GM12878 (cell line): ENCODE results near the gene OPRM1. TPM values are rescaled to one million over a fixed set of nuclear protein-coding genes. Genes with fewer than 3 reads are reported as not detected.

Experiments used
- ATAC-seq: fragments of 200-7000 bp; cut with Tn5 transposase; 3 replicates; pipeline ENCODE4 v1.9.1; 2020; ENCODE audit warnings: mild to moderate bottlenecking, moderate library complexity
- BruUV-seq: library from RNA; stranded (reverse); fragments of 400-500 nt; replicated peaks from 2 replicates; lab custom pipeline; 2021; lab: Mats Ljungman, UMichigan
- CTCF ChIA-PET: fragments of 300-600 bp; sonication (Branson Sonifier 250); formaldehyde crosslinking; extraction: SDS; loops from one replicate; lab custom pipeline; 2021; ENCODE audit warnings: inconsistent platforms; lab: Yijun Ruan, JAX
- POLR2A ChIA-PET: fragments of 350-600 bp; formaldehyde crosslinking; extraction: SDS; loops from one replicate; lab custom pipeline; 2021; ENCODE audit warnings: inconsistent platforms; lab: Charles Lee
- RAD21 ChIA-PET: fragments of 300-600 bp; sonication (Branson Sonifier 250); formaldehyde crosslinking; loops from one replicate; lab custom pipeline; 2023; ENCODE audit warnings: antibody characterized with exemption; ENCODE audit not compliant: unreplicated experiment; lab: Charles Lee
- SMC1A ChIA-PET: fragments of 300-600 bp; sonication (Branson Sonifier 250); formaldehyde crosslinking; loops from one replicate; lab custom pipeline; 2023; ENCODE audit not compliant: unreplicated experiment, uncharacterized antibody; lab: Charles Lee
- DNase-seq: peaks from one replicate; pipeline ENCODE4 v3.0.0-alpha.2; 2011; ENCODE audit warnings: low read depth, low spot score
- FAIRE-seq: peaks from 3 replicates; lab custom pipeline; 2011; peaks lifted over from hg19 to GRCh38; lab: Jason Lieb, UNC
- H2AFZ ChIP-seq: 2 replicates; pipeline ENCODE4 v1.6.0; 2011; ENCODE audit warnings: low read depth, low read length, control low read depth; ENCODE audit not compliant: control insufficient read depth
- H3K27ac ChIP-seq: 2 replicates; pipeline ENCODE4 v1.5.1; 2011; ENCODE audit warnings: control low read depth; ENCODE audit not compliant: control insufficient read depth, insufficient read depth
- H3K27me3 ChIP-seq, 2 experiments: replicated peaks in 1 of 2; 2 replicates each; pipeline versions ENCODE4 v1.6.0 to v1.6.1; 2011; ENCODE audit warnings: low read length in 1 of 2; ENCODE audit not compliant: control insufficient read depth in 2 of 2, insufficient read depth in 2 of 2
- H3K36me3 ChIP-seq, 2 experiments: 2 replicates each; pipeline ENCODE4 v1.5.1; 2011; ENCODE audit warnings: low read length in 1 of 2; ENCODE audit not compliant: control insufficient read depth in 2 of 2, insufficient read depth in 2 of 2
- H3K4me1 ChIP-seq: 2 replicates; pipeline ENCODE4 v1.6.1; 2011; ENCODE audit warnings: mild to moderate bottlenecking, low read length, moderate library complexity, mixed read lengths; ENCODE audit not compliant: control insufficient read depth, insufficient read depth
- H3K4me2 ChIP-seq: 2 replicates; pipeline ENCODE4 v1.6.0; 2011; ENCODE audit warnings: control low read depth; ENCODE audit not compliant: control insufficient read depth, insufficient read depth
- H3K4me3 ChIP-seq: fragments of 200-600 bp; sonication (generic); 2 replicates; pipeline ENCODE4 v1.5.1; 2016
- H3K79me2 ChIP-seq: 2 replicates; pipeline ENCODE4 v1.6.0; 2011; ENCODE audit warnings: low read length; ENCODE audit not compliant: control insufficient read depth, insufficient read depth
- H3K9ac ChIP-seq: 2 replicates; pipeline ENCODE4 v1.8.0; 2011; ENCODE audit warnings: low read length, control low read depth, mixed read lengths; ENCODE audit not compliant: control insufficient read depth, insufficient read depth
- H3K9me3 ChIP-seq: replicated peaks from 3 replicates; pipeline ENCODE4 v1.5.1; 2011; ENCODE audit warnings: mild to moderate bottlenecking, low read length; ENCODE audit not compliant: control insufficient read depth, insufficient read depth
- H4K20me1 ChIP-seq: 2 replicates; pipeline ENCODE4 v1.6.0; 2011; ENCODE audit not compliant: control insufficient read depth, insufficient read depth
- CBFB ChIP-seq: IDR thresholded peaks from 2 replicates; pipeline ENCODE4 v1.6.1; 2016; ENCODE audit warnings: antibody characterized with exemption, low read depth
- HSF1 ChIP-seq: fragments of 150-350 bp; IDR thresholded peaks from 2 replicates; pipeline ENCODE4 v1.6.1; 2014; ENCODE audit warnings: mild to moderate bottlenecking, low read depth, low read length
- NR2C1 ChIP-seq: fragments of 450-650 bp; IDR thresholded peaks from 2 replicates; pipeline ENCODE4 v1.6.1; 2017; ENCODE audit warnings: antibody characterized with exemption, mild to moderate bottlenecking, moderate library complexity
- PML ChIP-seq: IDR thresholded peaks from 2 replicates; pipeline ENCODE4 v1.6.1; 2012; ENCODE audit warnings: low read length, inconsistent platforms
- RAD21 ChIP-seq: IDR thresholded peaks from 2 replicates; pipeline ENCODE4 v1.6.1; 2011; ENCODE audit warnings: mild to moderate bottlenecking, low read depth, low read length, moderate library complexity; ENCODE audit not compliant: insufficient read depth
- RCOR1 ChIP-seq: conservative IDR thresholded peaks from 2 replicates; pipeline ENCODE4 v1.6.1; 2012; ENCODE audit warnings: low read depth, low read length, improper control_type of control experiment
- SIN3A ChIP-seq: IDR thresholded peaks from 2 replicates; pipeline ENCODE4 v1.6.1; 2012; ENCODE audit warnings: low read depth, low read length, improper control_type of control experiment
- SMC3 ChIP-seq: IDR thresholded peaks from 2 replicates; pipeline ENCODE4 v1.6.1; 2011; ENCODE audit warnings: low read length, improper control_type of control experiment, borderline replicate concordance
- STAT1 ChIP-seq: fragments of 450-650 bp; conservative IDR thresholded peaks from 2 replicates; pipeline ENCODE4 v1.6.1; 2014; ENCODE audit warnings: antibody characterized with exemption, mild to moderate bottlenecking
- WGBS: methylation state at CpG from one replicate; pipeline ENCODE4 v1.1.6; 2016; ENCODE audit warnings: low lambda C conversion rate; ENCODE audit not compliant: insufficient replicate concordance, insufficient coverage; ENCODE audit errors: missing lambda C conversion rate; 5-methylcytosine and 5-hydroxymethylcytosine counted together
- in situ Hi-C: fragments of 300-500 bp; cut with MboI; formaldehyde crosslinking; loops from 9 replicates; pipeline ENCODE4 v1.14.3; 2018; ENCODE audit warnings: mixed read lengths
- intact Hi-C: fragments of 100-400 bp; cut with micrococcal nuclease; formaldehyde crosslinking; loops from one replicate; pipeline ENCODE4 v1.14.2; 2022; ENCODE audit not compliant: unreplicated experiment
- polyA plus RNA-seq, 11 experiments: library from polyadenylated mRNA; depleted of rRNA in 4 of 11; unstranded in 6 of 11; stranded (reverse) in 5 of 11; fragments of >200 nt; fragmentation: Nextera tagmentation in 4 of 11; fragmentation: Illumina TruSeq in 1 of 11; extraction: Ambion mirVana in 4 of 11; extraction: Trizol in 1 of 11; gene quantifications; 1 replicate in 1 of 11; 2 replicates in 10 of 11; pipeline versions ENCODE4 v1.2.1 to v1.2.3, GENCODE V29; 2011 to 2016; ENCODE audit warnings: inconsistent platforms in 2 of 11, missing spikeins in 2 of 11, low read depth in 1 of 11
- total RNA-seq, 4 experiments: library from RNA; depleted of rRNA in 3 of 4; stranded (reverse); fragments of >200 nt in 3 of 4; fragmentation: Illumina TruSeq in 1 of 4; extraction: Trizol in 1 of 4; gene quantifications; 2 replicates each; pipeline versions ENCODE4 v1.2.1 to v1.2.3, GENCODE V29; 2013 to 2021

OPRM1 gene
- total and polyA plus RNA-seq, 10 of the 15 experiments (the other 5 are each of a cell fraction or from before 2014, with no cell fraction given), result not detected

- TF ChIP-seq SIN3A, result no peak
Measured at GRCh38 chr6:154232013-154232910, 193.2 kb downstream of the OPRM1 start (continued).

GRCh38 chr6:154233383-154233782, 194.3 kb downstream of the OPRM1 start:
- Histone ChIP-seq H2AFZ (no peak overlapping the region), H3K4me2 (peak overlapping the region; percentile 11; the same call in 1 of the 2 replicates), H3K79me2 (peaks cover 55% of the 10 kb centered on the region), H3K27ac (peak overlapping the region; percentile 40), H3K4me1 (peaks cover 9% of the 10 kb centered on the region), H3K36me3 (peaks cover 0 to 4% of the 10 kb centered on the region in 2 experiments; a peak in 2 of 4 replicates), H4K20me1 (no peaks in the 10 kb centered on the region), H3K27me3 (no peaks in the 10 kb centered on the region), H3K9ac (no peak overlapping the region), H3K4me3 (no peak overlapping the region), H3K9me3 (no peaks in the 10 kb centered on the region; the same call in 2 of the 3 replicates)
- SMC1A ChIA-PET, result interaction anchor here (1.2 to 10.9 kb wide), 8 partner anchors 10 to 75 kb away, joined by 3 to 152 read pairs (median 6); no protein-coding TSS in a partner anchor
- CTCF ChIA-PET, result interaction anchor here (1.0 to 4.0 kb wide), 9 partner anchors 11 to 76 kb away, joined by 3 to 17 read pairs (median 4); no protein-coding TSS in a partner anchor
- WGBS, result 94% methylated on average over 2 of the region's 2 CpGs
- in situ Hi-C loops, result loop anchor here (25.0 kb wide), 1 partner anchor 1246 kb away; the partner anchor contains the start of gene FBXO5
- ATAC-seq (no peak), DNase-seq (no peak), FAIRE-seq (peak; percentile 27)
- POLR2A ChIA-PET, result interaction anchor here (1.2 to 2.9 kb wide), 3 partner anchors 12 to 75 kb away, joined by 4 to 17 read pairs (median 5); no protein-coding TSS in a partner anchor
- RAD21 ChIA-PET, result interaction anchor here (1.0 to 6.0 kb wide), 4 partner anchors 14 to 69 kb away, joined by 3 to 51 read pairs (median 4); no protein-coding TSS in a partner anchor
- intact Hi-C loops, result loop anchor here (5.0 kb wide), 2 partner anchors 44 to 76 kb away; no protein-coding TSS in a partner anchor
- BruUV-seq, result no TSS peak
- TF ChIP-seq NR2C1 (no peak), RCOR1 (no peak), RAD21 (no peak), HSF1 (no peak), PML (no peak), SMC3 (no peak), CBFB (no peak), STAT1 (no peak)
